ENCODE results near the gene TTLL8. TPM values are rescaled to one million over a fixed set of nuclear protein-coding genes. Genes with fewer than 3 reads are reported as not detected.

TTLL8 gene
- total RNA-seq, 4 donors from 2014 or later, result not detected

DNA sequence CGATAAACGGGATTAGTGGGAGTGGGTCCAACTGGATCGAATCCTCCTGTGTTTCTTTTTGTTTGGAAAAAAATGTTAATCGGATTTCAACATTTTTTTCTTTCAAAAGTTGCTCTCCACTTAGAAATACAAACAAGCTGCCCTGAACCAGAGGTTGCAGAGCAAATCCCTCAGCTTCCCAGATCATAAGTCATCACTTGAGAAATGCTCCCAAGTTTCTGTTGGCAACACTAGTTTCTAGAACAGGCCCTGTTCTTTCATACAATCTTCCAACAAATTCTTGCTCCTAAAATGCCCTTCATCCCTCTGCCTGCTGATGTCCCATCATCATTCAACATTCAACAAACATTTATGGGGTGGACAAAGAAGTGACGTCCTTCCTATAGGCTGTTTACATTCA lies 28.4 kb upstream of the TTLL8 start:
- no peak for DNase-seq
- Histone ChIP-seq H3K4me3 (no peak overlapping the region), H3K36me3 (no peaks in the 10 kb centered on the region), H3K9me3 (no peaks in the 10 kb centered on the region), H3K27me3 (peaks cover 0 to 39% (median 0%) of the 10 kb centered on the region in 4 donors), H3K4me1 (peaks cover 4 to 20% (median 7%) of the 10 kb centered on the region in 3 donors), H3K27ac (peak overlapping the region in 1 of 4 donors; percentile 33)
- WGBS, 2 donors, result 52 to 70% methylated on average over 5 of the region's 5 CpGs
- intact Hi-C loops (cut with DNase I), result no loop called here
- TF ChIP-seq, protein P1, sequence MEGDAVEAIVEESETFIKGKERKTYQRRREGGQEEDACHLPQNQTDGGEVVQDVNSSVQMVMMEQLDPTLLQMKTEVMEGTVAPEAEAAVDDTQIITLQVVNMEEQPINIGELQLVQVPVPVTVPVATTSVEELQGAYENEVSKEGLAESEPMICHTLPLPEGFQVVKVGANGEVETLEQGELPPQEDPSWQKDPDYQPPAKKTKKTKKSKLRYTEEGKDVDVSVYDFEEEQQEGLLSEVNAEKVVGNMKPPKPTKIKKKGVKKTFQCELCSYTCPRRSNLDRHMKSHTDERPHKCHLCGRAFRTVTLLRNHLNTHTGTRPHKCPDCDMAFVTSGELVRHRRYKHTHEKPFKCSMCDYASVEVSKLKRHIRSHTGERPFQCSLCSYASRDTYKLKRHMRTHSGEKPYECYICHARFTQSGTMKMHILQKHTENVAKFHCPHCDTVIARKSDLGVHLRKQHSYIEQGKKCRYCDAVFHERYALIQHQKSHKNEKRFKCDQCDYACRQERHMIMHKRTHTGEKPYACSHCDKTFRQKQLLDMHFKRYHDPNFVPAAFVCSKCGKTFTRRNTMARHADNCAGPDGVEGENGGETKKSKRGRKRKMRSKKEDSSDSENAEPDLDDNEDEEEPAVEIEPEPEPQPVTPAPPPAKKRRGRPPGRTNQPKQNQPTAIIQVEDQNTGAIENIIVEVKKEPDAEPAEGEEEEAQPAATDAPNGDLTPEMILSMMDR (IDR thresholded peaks at IDR 0.05), result no peak
- no peak for TF ChIP-seq POLR2A (IDR thresholded peaks at IDR 0.05)

DNA sequence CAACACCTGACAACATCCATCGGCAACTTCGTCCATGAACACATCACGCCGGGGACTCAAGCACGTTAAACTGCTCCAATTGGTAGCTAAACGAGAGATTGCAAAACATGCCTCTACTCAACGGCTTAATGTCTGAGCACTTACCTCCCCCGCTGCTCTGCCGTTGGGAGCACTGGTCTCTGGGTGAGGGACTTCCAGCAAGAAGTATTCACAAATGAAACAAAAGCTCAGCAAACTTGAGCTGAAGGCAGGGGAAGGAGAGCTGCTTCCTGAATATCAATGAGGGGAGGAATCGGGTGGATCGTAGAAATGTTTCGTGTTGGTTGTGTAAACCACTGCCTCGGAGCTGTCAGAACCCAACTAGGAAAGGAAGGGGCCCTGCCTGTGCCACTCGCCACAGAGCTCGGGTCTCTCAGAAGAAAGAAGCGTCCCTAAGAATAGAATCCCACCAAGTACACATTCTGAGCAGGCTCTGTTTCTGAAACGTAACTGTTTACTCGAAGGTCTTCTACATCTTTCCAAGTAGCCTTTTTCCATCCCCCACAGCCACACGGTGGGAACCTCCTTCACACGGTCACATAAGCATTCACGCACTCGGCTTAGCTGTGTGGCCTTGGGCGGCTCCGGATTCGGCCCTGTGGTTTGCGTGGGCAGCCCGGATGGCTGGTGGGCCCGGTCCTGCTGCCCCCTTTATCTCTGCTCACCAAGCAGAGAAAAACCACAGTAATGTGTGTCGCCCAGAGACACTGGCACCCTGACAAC lies 27.3 kb upstream of the TTLL8 start, which contains the start of gene MLC1:
TSS of gene MLC1 (minus strand) at position 216 of the 762 bp plus-strand sequence. CDS start 524 bp downstream, outside the sequence.
- Histone ChIP-seq H3K27me3 (peaks cover 0 to 36% (median 0%) of the 10 kb centered on the region in 4 donors), H3K36me3 (no peaks in the 10 kb centered on the region), H3K9me3 (no peaks in the 10 kb centered on the region), H3K27ac (no peak within 1 kb of the TSS), H3K4me3 (no peak within 1 kb of the TSS), H3K4me1 (peaks cover 4 to 20% (median 7%) of the 10 kb centered on the region in 3 donors)
- TF ChIP-seq, protein P1 (IDR thresholded peaks at IDR 0.05), result no peak
- no peak for TF ChIP-seq POLR2A (IDR thresholded peaks at IDR 0.05)
- intact Hi-C loops (cut with DNase I), result no loop called here
- 47 to 60% methylated on average over 24 to 29 of the region's 29 CpGs for WGBS, 2 donors
- no peak for DNase-seq

DNA sequence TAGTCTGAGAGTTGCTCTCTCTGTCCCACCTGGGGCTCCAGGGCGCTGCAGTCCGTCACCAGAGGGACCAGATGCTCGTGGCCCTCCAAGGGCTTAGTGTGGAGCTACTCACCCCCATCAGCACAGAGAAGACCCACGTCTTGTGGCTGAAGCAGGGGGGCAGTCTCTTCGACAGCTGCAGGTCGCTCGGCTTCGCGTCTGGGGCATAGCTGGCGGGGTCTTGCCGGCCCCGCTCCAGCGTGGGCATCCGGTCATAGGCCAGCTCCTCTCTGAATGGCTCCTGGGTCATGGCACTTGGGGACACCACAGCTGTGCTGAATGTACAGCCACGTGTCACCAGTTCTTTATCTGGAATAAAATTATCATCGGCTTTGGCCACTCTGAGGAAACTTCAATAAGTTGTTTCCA lies 26.5 kb upstream of the TTLL8 start:
- H3K36me3 ChIP-seq, result no peaks in the 10 kb centered on the region
- TF ChIP-seq, protein P1 (IDR thresholded peaks at IDR 0.05), result no peak
- no peak for TF ChIP-seq POLR2A (IDR thresholded peaks at IDR 0.05)
- peaks cover 0 to 41% (median 0%) of the 10 kb centered on the region in 4 donors for H3K27me3 ChIP-seq
- H3K27ac ChIP-seq, result no peak overlapping the region
- H3K9me3 ChIP-seq, result no peaks in the 10 kb centered on the region
- intact Hi-C loops (cut with DNase I), result no loop called here
- H3K4me3 ChIP-seq, result no peak overlapping the region
- DNase-seq, result no peak
- 58 to 61% methylated on average over 3 to 14 of the region's 16 CpGs for WGBS, 2 donors
- peaks cover 4 to 20% (median 7%) of the 10 kb centered on the region in 3 donors for H3K4me1 ChIP-seq

DNA sequence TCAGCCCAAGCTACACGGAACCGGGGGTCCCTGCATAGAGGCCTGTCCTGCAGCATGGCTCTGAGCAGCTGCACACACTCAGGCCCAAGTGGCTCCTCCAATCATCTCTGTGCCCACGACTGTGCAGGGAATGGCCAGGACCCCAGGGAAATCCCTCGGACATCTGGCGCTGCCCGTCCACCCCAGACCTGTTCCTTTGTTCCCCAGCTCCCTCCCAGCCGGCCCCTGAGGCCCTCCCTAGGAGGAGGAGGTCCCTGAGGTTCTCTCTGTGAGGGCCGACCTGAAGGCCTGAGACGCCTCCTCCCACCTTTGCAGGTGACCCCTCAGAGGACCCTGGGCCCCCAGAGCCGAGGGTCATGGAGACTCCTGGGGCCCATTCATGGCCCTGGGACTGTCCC lies 26.0 kb upstream of the TTLL8 start:
- H3K4me1 ChIP-seq, result peaks cover 4 to 21% (median 7%) of the 10 kb centered on the region in 3 donors
- no peaks in the 10 kb centered on the region for H3K9me3 ChIP-seq
- TF ChIP-seq POLR2A (IDR thresholded peaks at IDR 0.05), result no peak
- TF ChIP-seq, protein P1 (IDR thresholded peaks at IDR 0.05), result no peak
- peaks cover 0 to 42% (median 0%) of the 10 kb centered on the region in 4 donors for H3K27me3 ChIP-seq
- WGBS, 2 donors, result 69% methylated on average over 9 of the region's 10 CpGs; no CpG with 5 or more reads in 1 of the 2 donors
- H3K4me3 ChIP-seq, result no peak overlapping the region
- H3K27ac ChIP-seq, result no peak overlapping the region
- intact Hi-C loops (cut with DNase I), result no loop called here
- H3K36me3 ChIP-seq, result no peaks in the 10 kb centered on the region
- no peak for DNase-seq

DNA sequence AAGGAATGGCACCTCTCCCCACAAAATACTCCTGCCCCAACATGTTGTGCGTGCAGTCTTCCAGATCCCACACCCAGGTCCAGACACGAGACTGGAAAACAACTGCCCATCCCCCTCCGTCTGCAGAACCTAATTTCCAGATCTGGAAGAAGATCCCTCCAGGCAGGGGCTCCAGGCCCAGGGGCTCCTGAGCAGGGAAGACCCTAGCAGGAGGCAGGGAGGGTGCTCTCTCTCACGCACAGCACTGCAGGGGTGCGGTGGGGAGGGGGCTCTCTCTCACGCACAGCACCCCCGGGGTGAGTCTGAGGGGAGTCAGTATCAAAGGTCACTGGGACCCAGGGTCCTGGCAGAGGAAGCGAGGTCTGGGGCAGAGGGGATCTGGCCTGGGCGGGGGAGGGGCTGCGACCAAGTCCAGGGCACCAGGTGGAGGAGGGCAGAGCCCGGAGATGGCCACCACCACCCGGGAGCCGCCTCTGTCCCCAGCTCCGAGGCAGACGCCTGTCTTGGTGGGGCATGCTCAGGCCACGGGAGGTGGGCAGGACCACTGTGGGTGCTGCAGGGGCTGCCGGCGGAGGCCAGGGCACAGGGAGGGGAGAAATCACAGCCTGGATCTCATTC lies 25.5 kb upstream of the TTLL8 start:
- no peak overlapping the region for H3K27ac ChIP-seq
- no peak overlapping the region for H3K4me3 ChIP-seq
- intact Hi-C loops (cut with DNase I), result no loop called here
- no peak for DNase-seq
- H3K36me3 ChIP-seq, result no peaks in the 10 kb centered on the region
- H3K9me3 ChIP-seq, result no peaks in the 10 kb centered on the region
- peaks cover 0 to 45% (median 0%) of the 10 kb centered on the region in 4 donors for H3K27me3 ChIP-seq
- WGBS, 2 donors, result 33 to 55% methylated on average over 1 to 5 of the region's 18 CpGs
- no peak for TF ChIP-seq POLR2A (IDR thresholded peaks at IDR 0.05)
- TF ChIP-seq, protein P1 (IDR thresholded peaks at IDR 0.05), result no peak
- peaks cover 4 to 27% (median 7%) of the 10 kb centered on the region in 3 donors for H3K4me1 ChIP-seq
